ENCODE data around the gene NR1D1. TPM values are rescaled to one million over a fixed set of nuclear protein-coding genes. Genes with fewer than 3 reads are reported as not detected.

NR1D1 gene
- polyA plus RNA-seq, 1 donor (not counting 4 experiments of a cell fraction or from before 2014, with no cell fraction given) = 1.0 TPM

GRCh38 chr17:40112718-40113109 is 12.3 kb upstream of the NR1D1 start:
- no peak for FAIRE-seq
- Histone ChIP-seq H3K27ac (ENCODE audit: control insufficient read depth, insufficient read depth, low read length) (peak overlapping the region; percentile 91), H3K4me3 (ENCODE audit: control insufficient read depth in 2 of 3, extremely low read depth in 1 of 3, insufficient read depth in 2 of 3, low read depth in 1 of 3, low read length in 3 of 3) (no peak overlapping the region), H3K9me3 (ENCODE audit: control insufficient read depth, low read depth, low read length) (no peaks in the 10 kb centered on the region), H3K9me1 (ENCODE audit: control insufficient read depth, extremely low read depth, insufficient read depth, low read length) (no peaks in the 10 kb centered on the region), H3K9ac (ENCODE audit: control insufficient read depth, extremely low read depth, insufficient read depth, low read length) (peak overlapping the region; percentile 7), H3K27me3 (ENCODE audit: control insufficient read depth, extremely low read depth, insufficient read depth, low read length) (no peaks in the 10 kb centered on the region), H4K20me1 (ENCODE audit: control insufficient read depth, extremely low read depth, insufficient read depth, low read length) (no peaks in the 10 kb centered on the region), H3K36me3 (ENCODE audit: control insufficient read depth in 2 of 2, extremely low read depth in 1 of 2, insufficient read depth in 2 of 2, low read length in 2 of 2) (no peaks in the 10 kb centered on the region), H2AFZ (ENCODE audit: control insufficient read depth, low read length) (peak overlapping the region; percentile 79), H3K4me1 (ENCODE audit: control insufficient read depth, extremely low read depth, insufficient read depth, low read length) (peaks cover 60% of the 10 kb centered on the region), H3K79me2 (ENCODE audit: control insufficient read depth, insufficient read depth, low read length) (no peaks in the 10 kb centered on the region), H3K4me2 (ENCODE audit: control insufficient read depth, extremely low read depth, insufficient read depth, low read depth, low read length) (peak overlapping the region; percentile 91)
- TF ChIP-seq CTCF (optimal IDR thresholded peaks at IDR 0.05 in 1 of 3, IDR thresholded peaks at IDR 0.05 in 1 of 3, conservative IDR thresholded peaks at IDR 0.05 in 1 of 3; ENCODE audit: extremely low read depth in 1 of 3, insufficient read depth in 2 of 3, low read length in 3 of 3) = no peak
- TF ChIP-seq EZH2 (IDR thresholded peaks at IDR 0.05; ENCODE audit: low read length) = no peak
- DNase-seq (ENCODE audit: low read depth, low spot score) = no peak
- dilution Hi-C loops (cut with MboI; ENCODE audit: extremely low pct_ligation_motif_present, low sequenced_read_pairs) = no loop called here

GRCh38 chr17:40112191-40112711 is 11.9 kb upstream of the NR1D1 start:
- DNase-seq (ENCODE audit: low read depth, low spot score) (no peak), FAIRE-seq (no peak)
- TF ChIP-seq CTCF (optimal IDR thresholded peaks at IDR 0.05 in 1 of 3, IDR thresholded peaks at IDR 0.05 in 1 of 3, conservative IDR thresholded peaks at IDR 0.05 in 1 of 3; ENCODE audit: extremely low read depth in 1 of 3, insufficient read depth in 2 of 3, low read length in 3 of 3) = no peak
- TF ChIP-seq EZH2 (IDR thresholded peaks at IDR 0.05; ENCODE audit: low read length) = no peak
- no peak overlapping the region for H3K4me3 ChIP-seq (ENCODE audit: control insufficient read depth in 2 of 3, extremely low read depth in 1 of 3, insufficient read depth in 2 of 3, low read depth in 1 of 3, low read length in 3 of 3)
- H2AFZ ChIP-seq (ENCODE audit: control insufficient read depth, low read length) = peak overlapping the region; percentile 79
- peak overlapping the region; percentile 91 for H3K27ac ChIP-seq (ENCODE audit: control insufficient read depth, insufficient read depth, low read length)
- no peaks in the 10 kb centered on the region for H3K9me3 ChIP-seq (ENCODE audit: control insufficient read depth, low read depth, low read length)
- H4K20me1 ChIP-seq (ENCODE audit: control insufficient read depth, extremely low read depth, insufficient read depth, low read length) = no peaks in the 10 kb centered on the region
- no peaks in the 10 kb centered on the region for H3K27me3 ChIP-seq (ENCODE audit: control insufficient read depth, extremely low read depth, insufficient read depth, low read length)
- no peaks in the 10 kb centered on the region for H3K79me2 ChIP-seq (ENCODE audit: control insufficient read depth, insufficient read depth, low read length)
- H3K9ac ChIP-seq (ENCODE audit: control insufficient read depth, extremely low read depth, insufficient read depth, low read length) = peak overlapping the region; percentile 7
- dilution Hi-C loops (cut with MboI; ENCODE audit: extremely low pct_ligation_motif_present, low sequenced_read_pairs) = no loop called here
- H3K4me1 ChIP-seq (ENCODE audit: control insufficient read depth, extremely low read depth, insufficient read depth, low read length) = peaks cover 65% of the 10 kb centered on the region
- H3K4me2 ChIP-seq (ENCODE audit: control insufficient read depth, extremely low read depth, insufficient read depth, low read depth, low read length) = peak overlapping the region; percentile 91
- H3K9me1 ChIP-seq (ENCODE audit: control insufficient read depth, extremely low read depth, insufficient read depth, low read length) = no peaks in the 10 kb centered on the region
- H3K36me3 ChIP-seq (ENCODE audit: control insufficient read depth in 2 of 2, extremely low read depth in 1 of 2, insufficient read depth in 2 of 2, low read length in 2 of 2) = no peaks in the 10 kb centered on the region
